A549 treated with AZD9567 at 1 μM for 4 hours (cell line): ENCODE data around the gene CD52. TPM values are rescaled to one million over a fixed set of nuclear protein-coding genes. Genes with fewer than 3 reads are reported as not detected.

Experiments used
- total RNA-seq: library from RNA; stranded (reverse); fragments of 200-300 nt; extraction: Qiagen RNA extraction; gene quantifications from 5 replicates; pipeline ENCODE4 v1.2.3, GENCODE V29; 2022; ENCODE audit not compliant: insufficient read depth

CD52 gene
- total RNA-seq: 0.22 TPM in 1 of 5 replicates, not detected in the others

GRCh38 chr1:26317612-26318337 lies at the start of gene CD52:
TSS of gene CD52 (plus strand) at chr1:26317958. CDS start at chr1:26318018, 60 bp downstream.

GRCh38 chr1:26279456-26280332 lies 38.1 kb upstream of the CD52 start, which contains the start of gene SH3BGRL3:
TSS of gene SH3BGRL3 (plus strand) at chr1:26280086. CDS start at chr1:26280156, 70 bp downstream.

GRCh38 chr1:26306290-26307229 lies 11.2 kb upstream of the CD52 start, which contains the start of gene UBXN11:
TSS of gene UBXN11 (minus strand) at chr1:26306636. CDS start at chr1:26302883, 3,753 bp downstream.

GRCh38 chr1:26353976-26354820 lies 36.4 kb downstream of the CD52 start, which contains the start of gene CRYBG2:
TSS of gene CRYBG2 (minus strand) at chr1:26354130. CDS start at chr1:26346657, 7,473 bp downstream.

Other genes starting within 250 kb of the CD52 start
- gene PDIK1L, start 206.1 kb upstream of the CD52 start, total RNA-seq: 1.4 to 2.3 TPM (median 1.8 TPM) in 5 replicates
- 0.03 TPM in 2 of 5 replicates, not detected in the others for gene FAM110D, start 158.9 kb upstream of the CD52 start, total RNA-seq
- gene C1orf232, start 149.0 kb upstream of the CD52 start, total RNA-seq: not detected in 5 replicates
- gene ZNF593, start 148.1 kb upstream of the CD52 start, total RNA-seq: 54.3 to 72.6 TPM (median 62.2 TPM) in 5 replicates
- 0.37 to 1.1 TPM (median 0.47 TPM) in 4 of 5 replicates, not detected in the other for gene ZNF593OS, start 146.1 kb upstream of the CD52 start, total RNA-seq
- gene CNKSR1, start 140.5 kb upstream of the CD52 start, total RNA-seq: 0.15 to 0.43 TPM (median 0.23 TPM) in 4 of 5 replicates, not detected in the other
- gene CATSPER4, start 127.4 kb upstream of the CD52 start, total RNA-seq: not detected in 5 replicates
- 10.7 to 14.9 TPM (median 14.5 TPM) in 5 replicates for gene CEP85, start 83.8 kb upstream of the CD52 start, total RNA-seq
- 121 to 148 TPM (median 134 TPM) in 5 replicates for gene SH3BGRL3, start 37.9 kb upstream of the CD52 start, total RNA-seq
- 12.6 to 17.6 TPM (median 16.3 TPM) in 5 replicates for gene UBXN11, start 11.3 kb upstream of the CD52 start, total RNA-seq
- 0.40 to 1.7 TPM (median 0.96 TPM) in 5 replicates for gene CRYBG2, start 36.2 kb downstream of the CD52 start, total RNA-seq
- gene ZNF683, start 54.8 kb downstream of the CD52 start, total RNA-seq: not detected in 5 replicates
- gene LIN28A, start 92.9 kb downstream of the CD52 start, total RNA-seq: not detected in 5 replicates
- 23.0 to 26.6 TPM (median 24.6 TPM) in 5 replicates for gene DHDDS, start 114.4 kb downstream of the CD52 start, total RNA-seq
- 325 to 425 TPM (median 354 TPM) in 5 replicates for gene HMGN2, start 154.5 kb downstream of the CD52 start, total RNA-seq
- 15.5 to 17.6 TPM (median 16.2 TPM) in 5 replicates for gene RPS6KA1, start 211.8 kb downstream of the CD52 start, total RNA-seq